Mononuclear cell (primary cell): ENCODE data around the gene RCE1. TPM values are rescaled to one million over a fixed set of nuclear protein-coding genes. Genes with fewer than 3 reads are reported as not detected.

ENCODE experiments used
- H3K27me3 ChIP-seq: 2 replicates; pipeline ENCODE4 v1.6.0; 2011; ENCODE audit warnings: low read length, control low read depth; ENCODE audit not compliant: insufficient read depth
- H3K4me1 ChIP-seq: 2 replicates; pipeline ENCODE4 v1.5.1; 2011; ENCODE audit warnings: mild to moderate bottlenecking, low read length, control low read depth; ENCODE audit not compliant: insufficient read depth
- H3K4me3 ChIP-seq: 2 replicates; pipeline ENCODE4 v1.5.1; 2011; ENCODE audit warnings: mild to moderate bottlenecking, low read length, moderate library complexity
- H3K9me3 ChIP-seq: 2 replicates; pipeline ENCODE4 v1.5.1; 2011; ENCODE audit warnings: low read depth, mild to moderate bottlenecking, control low read depth, low read length
- total RNA-seq: library from RNA; depleted of rRNA; stranded (reverse); fragments of >200 nt; gene quantifications from one replicate; pipeline ENCODE4 v1.2.3, GENCODE V29; 2012

RCE1 gene
- total RNA-seq, 1 donor: 20.9 TPM

DNA sequence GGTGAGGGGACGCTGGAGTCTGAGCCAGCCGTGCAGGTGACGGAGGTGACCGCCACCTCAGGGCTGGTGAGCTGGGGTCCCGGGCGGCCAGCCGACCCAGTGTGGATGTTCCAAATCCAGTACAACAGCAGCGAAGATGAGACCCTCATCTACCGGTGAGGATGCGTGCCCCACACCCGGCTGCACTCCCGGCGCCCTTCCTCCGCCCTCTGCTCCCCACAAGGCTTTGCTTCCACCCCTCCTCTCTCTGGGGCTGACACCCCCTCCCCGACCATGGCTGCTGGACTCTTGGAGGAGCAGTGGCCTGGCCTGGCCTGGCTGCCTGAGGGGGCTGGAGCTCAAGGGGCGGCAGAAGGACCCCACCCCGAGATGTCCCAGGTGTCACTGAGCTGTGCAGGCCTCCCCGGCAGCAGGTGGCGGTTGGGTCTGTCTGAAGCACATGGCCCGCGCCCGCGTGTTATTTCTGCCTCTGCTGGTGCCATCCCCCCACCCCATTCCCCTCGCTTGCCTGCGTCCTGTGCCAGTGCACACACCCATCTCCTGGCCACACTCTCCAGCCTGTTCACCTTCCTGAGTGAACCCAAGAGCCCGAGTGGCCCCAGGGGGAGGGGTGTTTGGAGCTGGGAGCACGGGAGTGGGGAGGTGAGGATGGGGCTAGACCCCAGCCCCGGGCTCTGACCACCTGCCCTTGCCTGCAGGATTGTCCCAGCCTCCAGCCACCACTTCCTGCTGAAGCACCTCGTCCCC, 15.9 kb downstream of the RCE1 start:
- Histone ChIP-seq H3K4me1 (peaks cover 10% of the 10 kb centered on the region), H3K9me3 (no peaks in the 10 kb centered on the region), H3K4me3 (no peak overlapping the region), H3K27me3 (no peaks in the 10 kb centered on the region)

DNA sequence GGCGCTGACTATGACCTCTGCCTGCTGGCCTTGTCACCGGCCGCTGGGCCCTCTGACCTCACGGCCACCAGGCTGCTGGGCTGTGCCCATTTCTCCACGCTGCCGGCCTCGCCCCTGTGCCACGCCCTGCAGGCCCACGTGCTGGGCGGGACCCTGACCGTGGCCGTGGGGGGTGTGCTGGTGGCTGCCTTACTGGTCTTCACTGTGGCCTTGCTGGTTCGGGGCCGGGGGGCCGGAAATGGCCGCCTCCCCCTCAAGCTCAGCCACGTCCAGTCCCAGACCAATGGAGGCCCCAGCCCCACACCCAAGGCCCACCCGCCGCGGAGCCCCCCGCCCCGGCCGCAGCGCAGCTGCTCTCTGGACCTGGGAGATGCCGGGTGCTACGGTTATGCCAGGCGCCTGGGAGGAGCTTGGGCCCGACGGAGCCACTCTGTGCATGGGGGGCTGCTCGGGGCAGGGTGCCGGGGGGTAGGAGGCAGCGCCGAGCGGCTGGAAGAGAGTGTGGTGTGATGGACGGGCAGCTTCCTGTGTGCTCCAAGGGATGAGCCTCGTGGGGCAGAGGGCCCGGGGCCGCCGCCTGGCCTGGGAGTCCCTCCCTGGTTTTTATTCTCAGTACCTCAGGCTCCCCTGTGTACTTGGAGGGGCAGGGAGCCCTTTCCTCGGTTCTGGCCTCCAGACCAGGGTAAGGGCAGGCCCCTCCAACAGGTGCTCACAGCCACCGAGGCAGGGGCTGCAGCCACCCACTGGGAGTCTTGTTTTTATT, 16.6 kb downstream of the RCE1 start:
- Histone ChIP-seq H3K27me3 (no peaks in the 10 kb centered on the region), H3K4me3 (no peak overlapping the region), H3K4me1 (peaks cover 10% of the 10 kb centered on the region), H3K9me3 (no peaks in the 10 kb centered on the region)

DNA sequence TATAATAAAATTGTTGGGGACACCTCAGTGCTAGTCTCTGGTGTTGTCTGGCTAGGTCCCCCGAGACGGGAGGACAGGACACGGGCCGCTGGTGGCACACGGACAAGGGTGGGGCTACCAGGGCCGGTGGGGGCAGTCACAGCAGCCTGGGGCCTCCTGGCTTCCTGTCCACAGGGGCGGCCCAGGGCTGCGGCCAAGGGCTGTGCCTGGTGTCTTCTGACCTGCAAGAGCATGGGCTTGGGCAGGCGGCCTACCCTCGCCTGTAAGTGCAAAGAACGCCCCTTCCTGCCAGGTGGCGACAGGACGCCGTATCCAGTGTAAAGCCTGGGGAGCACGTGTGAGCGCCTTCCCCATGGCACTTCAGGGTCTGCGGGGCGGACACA, 17.2 kb downstream of the RCE1 start:
- Histone ChIP-seq H3K4me3 (no peak overlapping the region), H3K27me3 (no peaks in the 10 kb centered on the region), H3K9me3 (no peaks in the 10 kb centered on the region)

DNA sequence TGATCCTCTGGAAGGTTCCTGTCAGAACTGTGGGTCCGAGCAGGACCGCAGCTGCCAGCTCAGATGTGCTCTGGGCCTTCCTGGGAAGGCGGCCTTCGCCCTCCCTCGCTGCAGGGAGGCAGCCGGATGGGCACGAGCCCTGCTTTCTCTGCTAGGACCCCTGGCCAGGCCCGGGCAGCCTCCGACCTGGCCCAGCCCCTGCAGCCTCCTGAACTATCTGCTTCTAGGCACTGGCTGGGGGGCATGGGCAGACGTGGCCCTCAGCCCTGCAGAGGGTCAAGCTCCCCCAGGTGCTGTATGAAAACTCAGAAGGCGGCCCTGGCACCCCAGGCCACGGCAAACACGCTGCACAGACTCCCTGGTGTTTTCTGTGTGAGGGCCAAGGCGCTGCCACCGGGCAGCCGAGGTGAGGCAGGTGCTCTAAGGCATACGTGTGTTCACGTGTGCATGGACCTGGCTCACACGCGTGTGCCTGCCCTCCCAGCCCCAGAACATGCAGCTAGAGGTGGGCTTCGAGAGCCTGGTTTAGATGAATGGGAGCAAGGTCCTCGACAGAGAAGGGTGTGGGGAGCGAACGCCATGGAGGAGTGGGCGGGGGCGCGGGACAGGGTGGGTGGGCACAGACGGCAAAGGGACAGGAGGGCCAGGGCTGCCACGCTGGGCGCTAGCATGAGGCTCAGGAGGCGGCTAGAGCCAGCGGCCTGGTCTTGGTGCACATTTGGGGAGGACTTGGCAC, 18.0 kb downstream of the RCE1 start:
- Histone ChIP-seq H3K4me1 (peaks cover 3% of the 10 kb centered on the region), H3K27me3 (no peaks in the 10 kb centered on the region), H3K9me3 (no peaks in the 10 kb centered on the region), H3K4me3 (no peak overlapping the region)

More for the DNA sequence above, 17.2 kb downstream of the RCE1 start:
- H3K4me1 ChIP-seq: peaks cover 9% of the 10 kb centered on the region

DNA sequence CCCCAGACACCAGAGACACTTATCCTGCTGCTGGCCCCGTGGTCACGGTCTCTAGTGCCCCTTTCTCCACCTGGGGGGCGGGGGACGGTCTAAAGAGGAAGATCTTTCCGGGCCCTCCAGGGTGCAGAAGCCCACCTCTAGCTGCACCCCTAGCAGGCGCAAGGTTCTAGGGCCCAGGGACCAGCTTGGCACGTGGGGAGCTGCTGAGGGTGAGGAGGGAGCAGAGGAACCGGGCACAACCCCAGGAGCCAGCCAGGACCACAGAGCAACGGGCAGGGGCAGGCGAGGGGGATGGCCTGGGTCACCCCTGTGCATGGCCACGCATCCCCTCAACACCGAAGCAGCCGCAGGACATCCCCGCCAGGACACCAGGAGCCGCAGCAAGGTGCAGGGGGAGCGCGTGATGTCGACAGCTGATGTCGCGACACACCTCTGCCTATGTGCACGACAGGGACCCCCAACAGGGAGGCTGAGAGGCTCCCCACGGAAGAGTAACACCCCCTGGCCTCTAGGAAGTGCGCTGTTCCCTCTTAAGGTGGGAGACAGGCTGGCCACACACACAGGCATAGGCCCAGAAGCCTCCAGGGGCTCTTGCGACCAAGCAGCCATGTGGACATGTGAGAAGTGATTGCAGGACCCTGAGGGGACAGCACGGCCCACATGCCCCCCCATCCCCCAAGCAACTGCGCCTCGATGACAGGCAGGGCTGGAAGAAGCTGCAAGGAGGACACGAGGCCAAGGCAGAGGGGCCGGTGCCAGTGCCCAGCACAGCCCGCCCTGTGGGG, 18.7 kb downstream of the RCE1 start:
- Histone ChIP-seq H3K27me3 (no peaks in the 10 kb centered on the region), H3K4me1 (peaks cover 3% of the 10 kb centered on the region), H3K9me3 (no peaks in the 10 kb centered on the region), H3K4me3 (no peak overlapping the region)

DNA sequence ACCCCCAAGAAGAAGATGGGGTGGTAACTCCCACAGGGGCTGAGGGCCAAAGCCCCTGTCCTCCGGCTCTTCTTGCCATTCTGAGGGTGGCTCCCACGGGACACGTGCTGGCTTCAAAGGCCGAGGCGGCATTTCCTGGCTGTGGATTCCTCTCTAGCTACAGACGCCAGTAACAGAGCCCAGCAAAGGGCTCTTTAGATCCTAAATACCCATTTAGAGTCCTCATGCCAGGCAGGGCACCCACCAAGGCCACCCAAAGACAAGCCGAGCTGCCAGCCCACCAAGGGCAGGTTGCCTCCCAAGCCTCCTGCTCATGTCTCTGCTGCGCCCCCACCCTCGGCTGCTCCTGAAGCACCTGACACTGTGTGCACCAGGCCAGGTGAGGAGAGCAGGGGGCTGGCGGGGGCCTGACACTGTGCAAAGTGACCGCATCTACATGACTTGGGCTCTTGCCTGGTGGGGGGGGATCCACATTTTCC, 19.4 kb downstream of the RCE1 start:
- H3K4me1 ChIP-seq: no peaks in the 10 kb centered on the region
- H3K4me3 ChIP-seq: no peak overlapping the region
- H3K27me3 ChIP-seq: no peaks in the 10 kb centered on the region
- no peaks in the 10 kb centered on the region for H3K9me3 ChIP-seq

DNA sequence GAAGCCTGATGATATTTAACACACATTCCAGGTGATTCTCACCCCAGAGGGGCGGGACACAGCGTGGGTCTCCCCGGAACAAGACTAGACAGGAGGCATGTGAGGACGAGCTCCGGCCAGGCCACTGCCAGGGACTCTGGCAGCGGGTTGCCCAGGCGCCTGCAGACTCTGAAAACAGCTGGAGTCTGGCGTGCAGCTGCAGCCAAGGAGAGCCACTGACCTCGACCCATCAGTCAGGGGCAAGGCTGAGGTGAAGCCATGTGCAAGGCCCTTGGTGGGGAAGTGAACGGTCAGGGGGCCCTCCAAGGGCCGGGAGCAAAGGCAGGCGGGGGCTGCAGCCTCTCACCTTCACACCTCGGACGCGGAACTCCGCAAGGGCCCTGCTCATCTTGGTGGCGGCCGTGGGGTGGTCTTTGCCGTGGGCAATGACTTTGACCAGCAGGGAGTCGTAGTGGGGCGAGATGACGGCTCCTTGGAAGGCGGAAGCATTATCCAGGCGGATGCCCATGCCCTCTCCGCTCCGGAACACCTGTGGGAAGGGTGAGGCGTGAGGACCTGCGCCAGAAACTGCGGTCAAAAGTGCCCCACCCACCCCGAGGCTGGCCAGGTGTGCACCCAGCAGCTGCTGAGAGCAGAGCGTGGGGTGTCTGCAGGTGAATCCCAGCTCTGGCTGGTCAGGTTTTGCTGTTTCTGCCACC, 20.3 kb downstream of the RCE1 start:
- Histone ChIP-seq H3K27me3 (no peaks in the 10 kb centered on the region), H3K4me3 (no peak overlapping the region), H3K9me3 (no peaks in the 10 kb centered on the region), H3K4me1 (peaks cover 3% of the 10 kb centered on the region)

DNA sequence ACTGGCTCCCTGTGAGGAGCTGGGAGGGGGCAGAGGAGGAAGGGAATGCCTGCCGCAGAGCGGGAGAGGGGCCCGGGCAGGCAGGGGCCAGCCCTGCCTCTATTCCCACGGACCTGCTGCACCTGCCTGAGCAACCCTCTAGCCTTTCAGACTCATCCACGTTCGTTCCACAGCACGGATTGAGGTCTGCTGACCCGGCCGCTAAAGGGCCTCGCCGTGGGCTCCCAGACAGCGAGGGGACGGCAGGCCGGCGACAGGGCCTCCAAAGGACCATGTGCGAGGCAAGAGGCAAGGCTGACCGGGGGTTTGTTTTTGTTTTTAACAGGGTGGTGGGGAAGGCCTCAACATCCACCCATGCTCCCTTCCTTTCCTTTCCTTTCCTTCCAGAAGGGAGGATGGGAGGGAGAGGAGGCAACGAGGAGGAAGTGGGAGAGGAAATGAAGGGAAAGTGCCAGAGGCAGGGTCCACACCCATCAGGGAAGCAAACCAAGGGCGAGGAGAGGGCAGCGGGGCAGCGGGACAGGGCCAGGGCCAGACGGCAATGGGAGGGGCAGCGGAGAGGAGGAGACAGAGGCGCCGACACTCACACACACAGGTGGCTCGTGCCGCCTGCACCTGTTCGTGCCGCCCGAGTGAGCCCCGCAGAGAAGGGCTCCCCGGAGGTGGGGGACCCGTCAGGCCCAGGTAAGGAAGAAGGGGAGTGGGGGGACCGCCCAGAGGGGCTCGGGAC, 21.1 kb downstream of the RCE1 start:
- no peaks in the 10 kb centered on the region for H3K9me3 ChIP-seq
- H3K4me3 ChIP-seq: no peak overlapping the region
- H3K27me3 ChIP-seq: no peaks in the 10 kb centered on the region
- H3K4me1 ChIP-seq: peaks cover 8% of the 10 kb centered on the region

DNA sequence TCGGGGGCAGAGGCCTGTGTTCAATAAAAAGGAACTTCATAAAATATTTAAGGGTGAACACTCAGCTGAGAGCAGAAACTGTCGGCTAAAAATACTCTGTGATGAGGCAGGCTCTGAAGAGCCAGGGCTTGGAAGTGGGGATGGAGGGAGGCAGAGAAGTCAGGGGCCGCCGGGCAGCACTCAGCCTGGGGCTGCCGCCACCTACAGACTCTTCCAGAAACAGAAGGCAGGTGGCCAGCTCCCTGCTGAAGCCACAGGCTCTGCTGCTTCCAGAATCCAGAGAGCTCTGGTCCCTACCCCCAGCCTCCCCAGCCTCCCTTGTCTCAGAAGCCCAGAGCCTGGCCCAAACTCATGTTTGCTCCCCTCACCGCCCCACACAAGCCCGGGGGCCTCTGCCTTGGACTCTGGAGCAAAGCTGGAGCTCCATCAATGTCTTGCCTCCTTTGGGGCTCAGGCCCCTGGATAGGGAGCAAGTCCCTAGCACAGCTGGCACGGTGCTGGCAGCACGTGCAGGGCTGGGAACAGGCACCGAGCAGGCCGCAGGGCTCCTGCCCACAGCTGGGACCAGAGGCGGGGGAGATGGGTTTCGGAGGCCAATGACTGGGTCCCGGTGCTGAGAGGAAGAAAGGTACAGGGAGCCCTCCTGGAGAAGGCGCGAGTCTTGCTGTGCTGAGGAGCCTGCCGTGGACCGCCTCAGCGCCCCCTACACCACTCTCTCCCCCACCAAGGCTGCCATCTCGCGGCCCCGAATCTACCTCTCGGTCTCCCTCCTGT, 21.9 kb downstream of the RCE1 start:
- Histone ChIP-seq H3K9me3 (no peaks in the 10 kb centered on the region), H3K27me3 (no peaks in the 10 kb centered on the region)

DNA sequence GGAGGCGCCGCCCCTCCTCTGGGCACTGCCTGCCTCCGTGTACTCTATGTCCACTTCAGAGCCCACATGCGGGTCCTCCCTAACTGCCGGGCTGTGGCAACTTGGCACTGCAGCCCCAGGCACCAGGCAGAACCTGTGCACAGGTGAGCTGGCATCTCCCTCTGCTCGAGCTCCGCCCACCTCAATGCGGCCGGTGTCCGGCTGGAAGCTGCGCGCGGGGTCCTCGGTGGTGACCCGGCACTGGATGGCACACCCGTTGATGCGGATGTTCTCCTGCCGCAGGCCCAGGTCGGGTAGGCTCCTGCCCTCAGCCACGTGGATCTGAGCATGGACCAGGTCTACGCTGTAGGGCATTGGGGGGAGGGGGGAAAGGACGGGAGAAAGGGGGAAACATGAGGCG, 22.8 kb downstream of the RCE1 start:
- Histone ChIP-seq H3K9me3 (no peaks in the 10 kb centered on the region), H3K4me1 (peaks cover 8% of the 10 kb centered on the region), H3K27me3 (no peaks in the 10 kb centered on the region), H3K4me3 (no peak overlapping the region)

More for the DNA sequence above, 21.9 kb downstream of the RCE1 start:
- H3K4me3 ChIP-seq: no peak overlapping the region
- H3K4me1 ChIP-seq: peaks cover 8% of the 10 kb centered on the region

DNA sequence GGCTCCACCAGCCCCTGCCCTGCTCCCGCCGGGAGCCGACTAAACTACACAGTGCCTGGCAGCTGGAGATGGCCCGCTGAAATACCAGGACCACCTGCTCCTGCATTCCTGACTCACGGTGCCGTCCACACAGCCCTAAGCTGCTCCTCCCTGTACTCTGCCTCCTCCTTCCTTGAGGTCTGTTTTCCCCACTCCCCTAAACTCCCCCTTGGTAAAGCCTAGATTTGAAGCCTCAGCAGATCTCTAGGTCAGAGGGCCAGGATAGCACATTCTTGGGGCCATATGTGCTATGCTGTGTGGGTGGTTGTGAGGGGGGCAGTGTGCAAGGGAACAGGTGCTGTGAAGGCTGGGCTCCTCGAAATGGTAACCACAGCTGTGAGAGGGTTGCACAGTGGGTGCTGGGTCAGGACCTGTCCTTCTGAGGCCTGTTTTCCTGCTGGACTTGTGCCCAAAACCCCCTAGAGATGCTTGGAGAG, 23.3 kb downstream of the RCE1 start:
- no peaks in the 10 kb centered on the region for H3K9me3 ChIP-seq
- H3K4me3 ChIP-seq: no peak overlapping the region
- peaks cover 8% of the 10 kb centered on the region for H3K4me1 ChIP-seq
- no peaks in the 10 kb centered on the region for H3K27me3 ChIP-seq

DNA sequence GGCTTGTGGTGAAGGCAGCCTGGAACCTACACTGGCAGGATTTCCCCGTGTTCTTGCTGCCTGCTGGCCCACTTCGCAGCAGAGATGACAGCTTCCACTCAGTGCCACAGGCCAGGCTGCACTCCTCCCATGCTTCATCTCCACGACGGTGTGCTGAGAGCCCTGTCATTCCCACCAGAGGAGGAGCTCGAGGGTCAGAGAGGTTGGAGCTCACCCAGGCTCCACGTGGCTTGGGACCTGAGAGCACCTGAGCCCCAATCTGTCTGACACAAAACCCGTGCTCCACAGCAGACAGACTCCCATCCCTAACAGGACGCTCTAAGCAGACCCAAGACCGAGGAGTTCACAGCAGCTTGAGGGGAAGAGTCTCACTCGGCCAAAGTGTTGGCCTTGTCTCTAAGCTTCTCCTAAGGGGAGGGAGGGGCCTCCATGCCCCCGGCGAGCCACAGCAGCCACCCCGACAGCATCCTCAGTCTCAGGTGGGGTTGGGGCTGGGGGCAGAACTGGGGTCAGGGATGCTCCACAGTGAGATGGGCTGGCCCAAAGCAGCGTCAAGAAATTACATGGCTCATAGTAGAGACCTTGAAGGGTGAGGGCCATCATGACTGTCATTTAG, 24.3 kb downstream of the RCE1 start:
- Histone ChIP-seq H3K9me3 (no peaks in the 10 kb centered on the region), H3K27me3 (no peaks in the 10 kb centered on the region), H3K4me1 (peaks cover 8% of the 10 kb centered on the region), H3K4me3 (no peak overlapping the region)
